GM21825 (cell line): ENCODE measurements around the gene SLC12A7.
"Not testable (repeated sequence)": the region's sequence is repeated elsewhere in the genome, so short reads cannot be mapped to it uniquely, and the experiment has no call there.

Source experiments
- ATAC-seq: cut with Tn5 transposase; IDR thresholded peaks from one replicate; pipeline ENCODE4 v1.9.1; 2021; ENCODE audit warnings: mild to moderate bottlenecking, moderate library complexity; ENCODE audit not compliant: unreplicated experiment

The SLC12A7 gene

DNA sequence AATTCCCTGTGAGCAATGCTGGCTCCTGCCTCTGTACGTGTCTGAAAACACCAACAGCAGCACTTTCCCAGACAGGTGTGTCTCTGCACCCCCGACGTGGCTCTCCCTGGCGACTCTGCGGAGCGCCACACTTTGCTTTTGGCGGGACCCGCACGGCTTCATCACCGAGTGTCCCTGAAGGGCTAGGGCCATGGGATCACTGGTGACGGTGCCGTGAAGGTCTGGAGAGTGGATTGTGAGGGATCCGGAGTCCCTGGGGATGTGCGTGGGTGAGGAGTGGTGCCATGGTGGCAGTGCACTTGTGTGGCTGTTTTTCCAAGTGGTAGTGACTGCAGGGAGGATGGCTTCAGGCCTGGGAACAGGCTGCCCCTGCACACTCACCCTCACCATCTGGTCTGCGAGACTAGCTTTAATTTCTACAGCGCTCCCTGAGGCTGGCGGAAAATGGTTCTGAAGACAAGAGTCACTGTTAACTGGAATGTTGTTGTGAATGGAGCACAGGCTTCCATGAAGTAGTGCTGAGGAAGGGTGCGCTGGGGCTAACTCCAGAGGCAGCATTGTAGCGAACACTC is 100.0 kb downstream of the SLC12A7 start:
- no peak for ATAC-seq

GRCh38 chr5:1011226-1011631 is 100.6 kb downstream of the SLC12A7 start:
- no peak for ATAC-seq

DNA sequence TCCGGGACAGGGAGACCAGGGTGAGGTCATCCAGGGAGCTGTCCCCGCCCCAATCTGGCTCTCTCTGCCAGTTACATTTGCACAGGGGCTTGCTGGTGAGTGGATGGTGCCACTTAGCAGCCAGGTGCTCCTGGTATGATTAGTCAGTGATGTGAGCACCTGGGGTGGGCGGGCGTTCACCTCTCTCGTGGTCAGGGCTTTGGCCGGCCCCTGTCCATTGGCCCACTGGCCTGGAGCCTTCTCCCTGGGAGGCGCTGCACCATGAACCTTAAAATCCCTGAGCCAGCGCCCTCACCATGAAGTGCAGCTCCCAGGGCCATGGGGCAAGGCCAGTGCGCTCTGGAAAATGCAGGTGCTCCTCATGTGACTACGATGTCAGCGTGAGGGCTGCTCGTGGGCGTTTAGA is 101.2 kb downstream of the SLC12A7 start:
- ATAC-seq = no peak

- no peak for ATAC-seq
Observed at GRCh38 chr5:1010181-1010510, 101.7 kb downstream of the SLC12A7 start.

DNA sequence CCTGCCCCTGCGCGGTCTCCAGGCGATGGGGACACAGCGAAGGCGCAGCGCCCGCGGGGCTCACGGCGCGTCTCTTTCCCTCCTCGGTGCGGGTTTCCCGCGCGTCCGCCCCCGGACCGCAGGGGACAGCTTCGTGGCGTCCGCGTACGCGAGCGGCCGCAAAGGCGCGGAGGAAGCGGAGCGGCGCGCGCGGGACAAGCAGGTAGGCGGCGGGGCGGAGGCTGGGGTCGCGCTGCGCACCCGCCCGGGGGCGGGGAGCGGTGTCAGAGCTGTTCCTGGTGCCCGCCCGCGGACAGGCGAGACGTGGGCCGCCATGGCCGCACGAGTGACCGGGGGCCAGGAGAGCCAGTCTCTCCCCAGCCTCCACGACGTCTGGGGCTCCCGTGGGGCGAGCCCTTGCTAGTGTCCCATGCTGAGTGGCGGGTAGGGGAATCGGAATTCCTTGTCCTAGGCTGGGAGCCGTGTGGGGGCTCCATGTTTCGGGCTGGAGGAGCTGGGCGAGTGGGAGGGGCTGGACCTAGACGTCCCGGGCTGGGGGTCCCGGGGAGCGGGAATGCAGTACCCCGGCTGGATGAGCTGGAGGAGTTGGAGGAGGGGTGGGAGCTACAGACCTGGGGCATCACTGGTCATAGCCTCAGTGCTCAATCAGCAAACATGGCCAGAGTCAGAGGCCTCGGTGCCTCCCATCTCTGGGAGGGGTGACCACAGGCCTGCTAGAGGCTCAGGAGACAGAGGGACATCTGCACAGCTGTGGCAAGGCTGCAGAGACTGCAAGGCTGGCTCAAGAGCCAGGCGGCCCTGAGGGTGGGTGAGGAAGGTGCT is 102.3 kb downstream of the SLC12A7 start:
- ATAC-seq = no peak

DNA sequence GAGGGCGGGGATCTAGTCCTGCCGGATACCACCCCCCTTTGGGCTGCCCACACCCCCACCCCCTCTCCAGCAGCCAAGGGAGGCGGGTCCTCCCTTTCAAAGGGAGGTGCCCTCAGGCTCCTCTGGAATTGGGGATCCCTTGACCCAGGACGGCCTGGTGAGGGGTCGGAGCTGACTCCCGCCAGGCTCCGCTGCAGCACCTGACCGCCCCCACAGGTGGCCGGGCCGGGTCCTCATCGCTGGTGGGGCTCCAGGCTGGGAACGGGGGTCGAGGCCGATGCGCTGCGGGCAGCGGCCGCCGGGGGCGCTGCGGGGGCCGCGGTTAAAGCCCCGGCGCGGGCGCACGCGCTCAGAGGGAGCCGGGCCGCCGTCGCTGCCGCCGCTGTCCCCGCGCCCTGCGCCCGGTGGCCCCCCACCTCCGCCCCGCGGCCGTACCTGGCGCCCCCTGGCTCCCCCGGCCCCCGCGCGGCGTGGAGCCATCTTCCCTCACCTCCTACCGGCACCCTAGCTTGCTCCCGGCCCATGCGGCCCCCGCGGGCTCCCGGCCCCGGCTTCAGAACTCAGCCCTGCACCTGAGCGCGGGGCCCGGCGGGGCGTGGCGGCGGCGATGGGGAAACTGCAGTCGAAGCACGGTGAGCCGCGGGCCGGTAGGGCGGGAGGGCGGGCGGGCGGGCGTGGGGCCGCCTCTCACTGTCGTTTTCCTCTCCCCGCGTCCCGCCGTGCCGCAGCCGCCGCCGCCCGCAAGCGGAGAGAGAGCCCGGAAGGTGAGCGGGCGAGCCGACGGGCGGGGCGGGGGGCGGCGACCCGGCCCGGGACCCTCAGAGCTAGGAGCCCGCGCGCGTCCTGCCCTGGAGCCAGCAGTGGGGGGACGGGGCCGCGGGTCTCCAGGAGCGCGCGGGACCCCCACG is 103.2 kb downstream of the SLC12A7 start, which contains the start of gene NKD2:
Gene NKD2 (plus strand): TSS at position 352 of the 908 bp plus-strand sequence. CDS start 256 bp downstream, at position 608.
- ATAC-seq = peak; percentile 47

DNA sequence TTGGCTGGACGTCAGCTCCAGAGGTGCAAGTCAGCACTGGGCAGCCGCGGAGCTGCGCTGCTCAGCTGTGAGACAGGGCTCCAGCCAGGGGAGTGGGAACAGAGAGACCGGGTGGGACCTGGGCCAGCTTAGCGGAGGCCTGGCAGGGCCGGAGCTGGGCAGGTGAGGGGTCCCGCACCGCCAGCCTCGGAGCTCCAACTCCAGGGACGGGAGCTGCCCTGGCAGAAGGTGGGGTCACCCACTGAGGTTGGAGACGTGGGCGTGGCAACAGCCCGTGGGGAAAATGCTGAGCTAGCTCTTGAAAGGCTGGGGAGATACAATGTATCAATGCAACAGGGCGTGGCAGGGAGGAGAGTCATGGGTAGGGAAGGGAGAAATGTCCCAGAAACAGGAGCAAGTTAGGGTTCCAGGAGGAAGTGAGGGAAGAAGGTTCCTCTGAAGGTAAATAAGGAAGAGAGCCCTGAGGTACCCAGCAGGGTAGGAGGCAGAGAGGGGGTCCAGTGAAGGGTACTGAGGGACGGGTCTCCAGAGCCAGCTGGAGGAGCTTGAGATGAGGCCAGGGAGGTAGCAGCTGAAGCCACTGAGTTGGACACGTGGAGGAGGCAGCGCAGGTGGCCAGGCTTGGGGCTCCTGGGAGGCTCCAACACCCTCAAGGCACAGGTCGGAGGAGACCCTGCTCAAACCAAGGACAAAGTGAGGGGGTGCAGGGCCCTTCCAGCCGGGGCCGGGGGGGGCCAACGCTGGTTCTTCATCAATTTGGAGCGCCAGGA is 104.0 kb downstream of the SLC12A7 start:
- no peak for ATAC-seq

GRCh38 chr5:1007221-1007680 is 104.6 kb downstream of the SLC12A7 start:
- no peak for ATAC-seq

- no peak for ATAC-seq
Observed at GRCh38 chr5:1006656-1007071, 105.2 kb downstream of the SLC12A7 start.

DNA sequence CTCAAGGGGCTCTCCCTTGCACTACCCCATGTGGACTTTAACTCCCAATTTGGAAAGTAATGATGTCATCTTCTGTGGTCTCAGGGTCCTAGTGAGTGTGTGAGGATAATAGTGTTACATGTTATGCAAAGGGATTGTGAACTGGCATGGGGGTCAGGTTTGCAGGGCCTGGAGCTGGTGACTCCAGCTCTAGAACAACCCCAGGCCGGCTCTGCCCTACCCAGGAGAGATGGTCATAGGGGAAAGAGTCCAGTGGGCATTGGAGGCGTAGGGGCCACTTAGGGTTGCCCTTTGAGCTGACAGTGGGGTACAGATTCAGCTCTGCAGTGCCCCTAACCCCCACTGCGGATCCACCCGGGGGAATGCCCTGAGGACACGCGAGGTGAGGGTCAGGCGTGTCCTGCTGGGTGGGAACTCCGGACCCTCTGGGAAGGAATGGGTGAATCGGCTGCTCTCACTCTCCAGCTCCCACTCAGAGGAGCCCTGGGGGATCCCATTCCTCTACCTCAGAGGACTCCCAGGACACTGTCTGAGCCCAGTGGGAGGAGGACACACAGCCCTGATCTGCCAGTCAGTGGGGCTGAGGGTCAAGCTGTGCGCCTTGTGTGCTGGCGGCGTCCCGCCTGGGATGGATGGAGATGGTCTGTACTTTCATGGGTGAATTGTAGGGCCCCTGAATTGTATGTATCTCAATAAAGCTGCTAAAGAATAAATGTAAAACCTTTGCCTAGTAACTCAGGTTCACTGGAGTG is 105.8 kb downstream of the SLC12A7 start:
- ATAC-seq = no peak

DNA sequence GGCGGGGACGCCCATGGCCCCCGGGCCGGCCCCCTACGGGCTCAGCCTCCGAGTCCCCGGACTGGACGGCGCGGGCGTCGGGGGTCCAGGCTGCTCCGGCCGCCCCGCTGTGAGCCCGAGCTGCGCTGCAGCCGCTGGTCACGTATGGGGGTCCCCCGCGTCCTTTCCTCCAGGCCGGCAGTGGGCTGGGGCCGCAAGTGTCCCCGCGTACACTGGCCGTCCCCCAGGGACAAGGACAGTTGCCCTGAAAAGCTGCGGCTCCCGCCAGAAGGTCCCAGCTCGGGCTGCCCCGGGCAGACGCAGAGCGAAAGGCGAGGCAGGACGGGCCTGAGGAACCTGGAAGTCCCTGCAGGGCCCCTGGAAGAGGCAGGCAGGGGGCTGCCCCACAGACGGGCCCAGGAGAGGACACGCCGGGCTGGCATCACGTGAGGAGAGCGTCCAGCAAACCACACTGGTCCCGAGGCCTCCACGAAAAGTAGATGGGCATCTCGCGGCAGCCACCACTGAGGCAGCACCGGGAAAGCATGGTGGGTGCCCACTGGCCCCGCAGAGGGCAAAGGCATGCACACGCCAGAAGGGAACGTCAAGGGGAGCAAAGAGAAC is 106.5 kb downstream of the SLC12A7 start:
- no peak for ATAC-seq

DNA sequence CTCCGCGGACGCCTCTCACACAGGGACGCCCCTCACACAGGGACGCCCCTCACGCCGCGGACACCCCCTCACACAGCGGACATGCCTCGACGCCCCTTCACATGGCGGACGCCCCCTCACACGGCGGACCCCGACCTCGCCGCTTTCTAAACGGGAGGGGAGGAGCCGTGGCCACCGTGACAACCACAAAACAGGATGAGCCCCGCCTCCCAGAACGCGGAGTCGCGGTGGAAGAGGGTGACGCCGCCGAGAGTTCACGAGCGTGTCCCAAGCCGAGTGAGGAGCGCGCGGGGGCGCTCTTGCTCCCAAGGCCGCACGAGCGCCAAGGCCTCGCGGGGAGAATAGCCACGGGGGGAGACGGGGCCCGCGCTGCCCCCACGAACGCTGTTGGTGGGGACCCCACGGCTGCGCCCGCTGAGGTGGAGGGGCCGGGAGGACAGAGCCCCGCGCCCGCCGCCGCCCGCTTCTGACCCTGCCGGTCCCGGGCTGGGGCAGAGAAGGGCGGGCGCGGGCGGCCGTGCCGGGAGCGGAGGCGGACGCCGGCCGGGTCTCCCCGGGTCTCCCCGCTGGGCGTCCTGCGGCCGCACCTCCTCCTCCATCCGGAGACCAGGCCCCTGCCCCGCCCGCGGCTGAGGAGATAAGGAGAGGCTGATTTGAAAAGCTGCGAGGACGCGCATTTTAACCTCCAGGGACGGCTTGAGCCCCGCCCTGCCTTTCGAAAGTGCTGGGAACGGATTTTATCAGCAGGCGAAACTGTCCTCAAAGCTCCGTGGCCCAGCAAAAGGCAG is 107.2 kb downstream of the SLC12A7 start:
- no peak for ATAC-seq

DNA sequence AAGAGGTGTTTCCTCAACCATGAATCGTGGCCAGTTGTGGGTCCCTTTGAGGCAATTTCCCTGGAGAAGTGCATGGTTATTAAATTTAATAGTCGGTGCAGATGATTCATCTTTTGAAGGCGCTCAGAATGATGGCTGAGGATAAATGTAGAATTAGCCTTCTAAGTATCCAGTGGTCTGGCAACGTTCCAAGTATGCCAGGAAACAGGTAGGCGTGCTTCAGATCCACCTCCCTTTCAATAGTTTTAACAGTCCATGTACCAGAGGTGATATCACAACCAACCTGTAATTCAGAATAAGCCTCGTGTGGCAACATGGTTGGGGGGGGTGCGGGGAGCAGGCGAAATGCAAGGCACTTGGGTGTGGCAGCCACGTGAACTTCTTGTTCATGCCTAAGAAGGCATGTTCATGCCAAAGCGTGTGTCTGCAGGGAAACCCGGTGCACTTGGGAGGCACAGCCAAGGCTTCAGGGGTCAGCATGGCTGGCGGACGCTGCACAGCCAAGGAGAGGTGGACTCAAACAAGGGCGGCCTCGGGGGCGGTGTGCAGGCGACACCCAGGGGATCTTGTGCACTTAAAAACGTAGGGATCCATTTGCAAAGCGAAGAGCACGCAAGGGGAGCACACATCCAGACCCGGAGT is 108.4 kb downstream of the SLC12A7 start:
- ATAC-seq = no peak

GRCh38 chr5:1002836-1003235 is 109.0 kb downstream of the SLC12A7 start:
- no peak for ATAC-seq

DNA sequence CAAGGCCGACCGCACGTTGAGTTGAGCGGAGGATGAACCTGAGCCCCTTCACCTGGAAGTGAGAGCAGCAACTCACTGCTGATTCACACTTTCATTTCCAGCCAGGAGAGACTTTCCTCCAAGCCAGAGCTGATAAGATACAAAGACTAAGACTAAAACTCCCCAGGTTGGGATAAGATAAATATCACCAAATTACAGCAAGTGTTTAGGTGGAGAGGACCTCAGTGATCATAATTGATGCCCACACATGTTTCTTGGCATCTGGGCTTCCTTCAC is 109.7 kb downstream of the SLC12A7 start:
- no peak for ATAC-seq

DNA sequence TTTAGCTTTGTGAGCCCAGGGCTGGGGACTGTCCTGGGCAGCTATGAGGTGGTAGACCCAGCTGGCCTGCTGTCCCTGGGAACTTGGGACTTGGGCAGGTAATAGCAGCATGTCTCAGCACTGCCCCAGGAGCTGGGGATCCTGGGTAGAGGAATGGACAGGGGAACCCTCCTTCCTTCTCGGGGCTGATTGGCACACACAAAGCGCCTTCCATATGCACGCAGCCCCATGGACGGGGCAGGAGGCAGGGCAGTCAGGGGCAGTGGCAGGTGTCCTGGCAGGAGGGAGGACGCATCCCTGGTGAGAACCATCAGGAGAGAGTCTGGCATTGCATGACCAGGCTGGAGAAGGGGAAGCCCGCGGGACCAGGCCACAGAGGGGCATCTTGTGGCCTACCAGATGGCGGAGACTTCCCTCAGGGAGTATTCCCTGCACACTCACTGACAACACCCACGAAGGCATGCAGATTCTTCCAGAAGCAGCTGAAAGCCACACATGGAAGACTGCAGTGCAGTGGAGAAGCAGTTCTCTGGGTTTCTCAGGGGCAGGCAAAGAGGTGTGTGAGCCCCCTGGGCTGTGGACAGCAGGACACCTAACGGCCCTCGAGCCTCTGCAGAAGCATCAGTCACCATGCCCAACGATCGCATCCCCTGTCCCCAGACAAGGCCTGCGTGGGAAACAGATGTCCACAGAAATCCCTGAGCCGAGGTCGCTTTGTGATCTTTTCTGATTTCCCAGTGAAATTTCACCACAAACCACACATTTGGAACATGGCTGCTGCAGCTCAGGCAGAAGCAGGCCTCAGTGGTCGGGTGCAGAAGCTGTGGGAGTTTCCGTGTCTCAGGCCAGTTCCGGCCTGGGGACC is 110.2 kb downstream of the SLC12A7 start:
- no peak for ATAC-seq

- ATAC-seq = not testable (repeated sequence)
Observed at GRCh38 chr5:1000831-1001230, 111.0 kb downstream of the SLC12A7 start.
